Natural killer cell (primary cell): ENCODE results near the gene FA2H. TPM values are rescaled to one million over a fixed set of nuclear protein-coding genes. Genes with fewer than 3 reads are reported as not detected.

ENCODE experiments used
- ATAC-seq, 3 donors: fragments of 150-1000 bp in 2 of 3; fragments of 200-7000 bp in 1 of 3; cut with Tn5 transposase; 1 replicate in 1 of 3; 2 replicates in 2 of 3; pipeline ENCODE4 v1.10.0; 2021; ENCODE audit warnings: mild to moderate bottlenecking in 2 of 3, moderate library complexity in 2 of 3
- DNase-seq, 2 donors: peaks; one replicate each; pipeline versions ENCODE4 v3.0.0 to v3.0.0-alpha.2; 2013 to 2021; ENCODE audit warnings: mixed read lengths in 1 of 2
- H3K27ac ChIP-seq: one replicate; pipeline ENCODE4 v1.5.1; 2013; ENCODE audit warnings: mild to moderate bottlenecking, low read length
- H3K27me3 ChIP-seq: one replicate; pipeline ENCODE4 v1.6.1; 2013; ENCODE audit warnings: low read length; ENCODE audit not compliant: control insufficient read depth, insufficient read depth
- H3K36me3 ChIP-seq: one replicate; pipeline ENCODE4 v1.6.1; 2013; ENCODE audit warnings: low read length; ENCODE audit not compliant: control insufficient read depth, insufficient read depth
- H3K4me1 ChIP-seq: one replicate; pipeline ENCODE4 v1.6.1; 2013; ENCODE audit warnings: low read length; ENCODE audit not compliant: control insufficient read depth, insufficient read depth
- H3K4me3 ChIP-seq: one replicate; pipeline ENCODE4 v1.5.1; 2013; ENCODE audit warnings: low read length
- H3K9me3 ChIP-seq: one replicate; pipeline ENCODE4 v1.6.1; 2013; ENCODE audit warnings: low read length; ENCODE audit not compliant: control insufficient read depth, insufficient read depth
- H3K27ac Mint-ChIP-seq, 2 donors: one replicate each; pipeline ENCODE4 v1.8.0; 2022; ENCODE audit warnings: mild to moderate bottlenecking in 2 of 2, mixed read lengths in 2 of 2, moderate library complexity in 1 of 2
- H3K27me3 Mint-ChIP-seq, 2 donors: one replicate each; pipeline ENCODE4 v1.8.0; 2022; ENCODE audit warnings: low read depth in 2 of 2, mixed read lengths in 2 of 2
- H3K36me3 Mint-ChIP-seq: one replicate; pipeline ENCODE4 v1.8.0; 2022; ENCODE audit warnings: mixed read lengths
- H3K4me1 Mint-ChIP-seq, 2 donors: one replicate each; pipeline ENCODE4 v1.8.0; 2022; ENCODE audit warnings: mixed read lengths in 2 of 2
- H3K4me3 Mint-ChIP-seq: one replicate; pipeline ENCODE4 v1.8.0; 2022; ENCODE audit warnings: mild to moderate bottlenecking, moderate library complexity, mixed read lengths
- H3K9me3 Mint-ChIP-seq, 2 donors: one replicate each; pipeline ENCODE4 v1.8.0; 2022; ENCODE audit warnings: mixed read lengths in 2 of 2
- CTCF ChIP-seq: fragments of 200-600 bp; IDR thresholded peaks from one replicate; pipeline ENCODE4 v1.8.0; 2022; ENCODE audit warnings: antibody characterized with exemption
- WGBS: methylation state at CpG from one replicate; pipeline ENCODE4 v1.1.7; 2013; ENCODE audit warnings: missing lambda C conversion rate; ENCODE audit not compliant: insufficient coverage; 5-methylcytosine and 5-hydroxymethylcytosine counted together
- intact Hi-C: fragments of 100-400 bp; cut with micrococcal nuclease; formaldehyde crosslinking; loops from one replicate; pipeline ENCODE4 v1.14.2; 2022
- total RNA-seq, 4 donors: library from RNA; stranded (reverse); fragments of 120-200 nt in 1 of 4; gene quantifications; one replicate each; pipeline versions ENCODE4 v1.2.3 to v1.2.4, GENCODE V29; 2013 to 2022

Gene FA2H
- total RNA-seq, 3 donors from 2014 or later (not counting 1 experiment from before 2014, with no cell fraction given) = 0.14 to 0.93 TPM; not detected in 1

GRCh38 chr16:74718741-74719610 is 55.6 kb downstream of the FA2H start:
- peaks cover 0 to 4% of the 10 kb centered on the region in 2 donors for H3K4me1 Mint-ChIP-seq
- no peak for TF ChIP-seq CTCF
- no peak overlapping the region for H3K4me3 Mint-ChIP-seq
- Histone ChIP-seq H3K27ac (no peak overlapping the region), H3K9me3 (no peaks in the 10 kb centered on the region), H3K4me3 (no peak overlapping the region), H3K36me3 (no peaks in the 10 kb centered on the region), H3K27me3 (no peaks in the 10 kb centered on the region), H3K4me1 (no peaks in the 10 kb centered on the region)
- no peak overlapping the region for H3K27ac Mint-ChIP-seq
- H3K27me3 Mint-ChIP-seq = peaks cover 8 to 10% of the 10 kb centered on the region in 2 donors
- no peaks in the 10 kb centered on the region for H3K9me3 Mint-ChIP-seq
- no peaks in the 10 kb centered on the region for H3K36me3 Mint-ChIP-seq
- intact Hi-C loops = no loop called here
- WGBS = 88% methylated on average over 27 of the region's 27 CpGs
- no peak for DNase-seq
- no peak for ATAC-seq

GRCh38 chr16:74718140-74718539 is 56.5 kb downstream of the FA2H start:
- Mint-ChIP-seq H3K9me3 (no peaks in the 10 kb centered on the region), H3K27ac (no peak overlapping the region), H3K36me3 (no peaks in the 10 kb centered on the region), H3K4me1 (peaks cover 0 to under 1% of the 10 kb centered on the region in 2 donors), H3K4me3 (no peak overlapping the region), H3K27me3 (peaks cover 4 to 6% of the 10 kb centered on the region in 2 donors)
- Histone ChIP-seq H3K4me1 (no peaks in the 10 kb centered on the region), H3K36me3 (no peaks in the 10 kb centered on the region), H3K27me3 (no peaks in the 10 kb centered on the region), H3K9me3 (no peaks in the 10 kb centered on the region), H3K27ac (no peak overlapping the region), H3K4me3 (no peak overlapping the region)
- WGBS = 87% methylated on average over 13 of the region's 13 CpGs
- no peak for TF ChIP-seq CTCF
- no peak for ATAC-seq
- no peak for DNase-seq
- intact Hi-C loops = no loop called here

- Mint-ChIP-seq H3K4me1 (no peaks in the 10 kb centered on the region), H3K9me3 (no peaks in the 10 kb centered on the region), H3K27ac (no peak overlapping the region), H3K4me3 (no peak overlapping the region), H3K36me3 (no peaks in the 10 kb centered on the region), H3K27me3 (peaks cover 0 to 3% of the 10 kb centered on the region in 2 donors)
- no peak overlapping the region for H3K27ac ChIP-seq
- intact Hi-C loops = no loop called here
- H3K27me3 ChIP-seq = no peaks in the 10 kb centered on the region
- H3K4me3 ChIP-seq = no peak overlapping the region
- no peak for ATAC-seq
- WGBS = 74% methylated on average over 7 of the region's 7 CpGs
- H3K9me3 ChIP-seq = no peaks in the 10 kb centered on the region
- no peak for DNase-seq
- no peak for TF ChIP-seq CTCF
- no peaks in the 10 kb centered on the region for H3K4me1 ChIP-seq
- no peaks in the 10 kb centered on the region for H3K36me3 ChIP-seq
These were observed 57.3 kb downstream of the FA2H start for GRCh38 chr16:74717367-74717766.
